ENCODE measurements around the gene EPHA7. TPM values are rescaled to one million over a fixed set of nuclear protein-coding genes. Genes with fewer than 3 reads are reported as not detected.

The EPHA7 gene
- total and polyA plus RNA-seq, 7 donors, result 0.01 to 0.75 (median 0.10) TPM

- ATAC-seq (no peak), DNase-seq (no peak)
- Histone ChIP-seq H3K4me3 (no peak overlapping the region), H3K36me3 (ENCODE audit: insufficient read depth in 1 of 2, low read depth in 1 of 2) (no peaks in the 10 kb centered on the region), H3K27ac (no peak overlapping the region), H3K4me1 (no peaks in the 10 kb centered on the region), H3K27me3 (ENCODE audit: insufficient read depth in 3 of 3, low read length in 2 of 3) (no peaks in the 10 kb centered on the region), H3K9me3 (no peaks in the 10 kb centered on the region)
- intact Hi-C loops (cut with DNase I), result no loop called here
- TF ChIP-seq, protein P1, sequence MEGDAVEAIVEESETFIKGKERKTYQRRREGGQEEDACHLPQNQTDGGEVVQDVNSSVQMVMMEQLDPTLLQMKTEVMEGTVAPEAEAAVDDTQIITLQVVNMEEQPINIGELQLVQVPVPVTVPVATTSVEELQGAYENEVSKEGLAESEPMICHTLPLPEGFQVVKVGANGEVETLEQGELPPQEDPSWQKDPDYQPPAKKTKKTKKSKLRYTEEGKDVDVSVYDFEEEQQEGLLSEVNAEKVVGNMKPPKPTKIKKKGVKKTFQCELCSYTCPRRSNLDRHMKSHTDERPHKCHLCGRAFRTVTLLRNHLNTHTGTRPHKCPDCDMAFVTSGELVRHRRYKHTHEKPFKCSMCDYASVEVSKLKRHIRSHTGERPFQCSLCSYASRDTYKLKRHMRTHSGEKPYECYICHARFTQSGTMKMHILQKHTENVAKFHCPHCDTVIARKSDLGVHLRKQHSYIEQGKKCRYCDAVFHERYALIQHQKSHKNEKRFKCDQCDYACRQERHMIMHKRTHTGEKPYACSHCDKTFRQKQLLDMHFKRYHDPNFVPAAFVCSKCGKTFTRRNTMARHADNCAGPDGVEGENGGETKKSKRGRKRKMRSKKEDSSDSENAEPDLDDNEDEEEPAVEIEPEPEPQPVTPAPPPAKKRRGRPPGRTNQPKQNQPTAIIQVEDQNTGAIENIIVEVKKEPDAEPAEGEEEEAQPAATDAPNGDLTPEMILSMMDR (IDR thresholded peaks at IDR 0.05), result no peak
These were observed 47.6 kb downstream of the EPHA7 start for GRCh38 chr6:93371756-93372155.

DNA sequence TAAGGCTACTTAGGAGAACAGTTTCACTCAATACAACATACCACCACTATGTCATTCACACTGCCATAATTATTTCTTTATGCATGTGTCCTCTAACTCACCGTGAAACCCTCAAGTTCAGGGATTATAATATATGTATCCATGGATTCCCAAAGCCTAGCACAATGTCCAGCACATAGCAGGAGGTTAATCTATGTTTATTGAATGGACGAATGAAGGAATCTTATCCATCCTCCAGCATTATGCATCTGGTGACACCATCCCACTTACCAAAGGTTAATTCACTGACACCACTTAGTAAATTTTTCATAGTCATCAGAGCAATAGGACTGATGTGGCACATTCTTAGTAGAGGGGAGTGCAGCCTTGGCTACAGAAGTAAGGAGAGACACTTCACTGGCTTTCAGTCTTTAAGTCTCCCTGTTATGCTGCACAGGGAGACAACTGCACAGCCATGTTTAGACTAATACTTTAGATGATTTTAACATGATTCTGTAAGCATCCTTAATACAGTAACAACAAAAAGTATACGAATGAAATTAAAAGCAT, 49.7 kb downstream of the EPHA7 start:
- TF ChIP-seq, protein P1 (IDR thresholded peaks at IDR 0.05), result no peak
- Histone ChIP-seq H3K27me3 (ENCODE audit: insufficient read depth in 3 of 3, low read length in 2 of 3) (no peaks in the 10 kb centered on the region), H3K36me3 (ENCODE audit: insufficient read depth in 1 of 2, low read depth in 1 of 2) (no peaks in the 10 kb centered on the region), H3K27ac (no peak overlapping the region), H3K4me3 (no peak overlapping the region), H3K9me3 (no peaks in the 10 kb centered on the region), H3K4me1 (no peaks in the 10 kb centered on the region)
- intact Hi-C loops (cut with DNase I), result no loop called here
- DNase-seq, result no peak
- WGBS, 3 donors, result 62 to 73% (median 67%) methylated on average over 3 of the region's 3 CpGs
- ATAC-seq, result no peak

- H3K27me3 ChIP-seq (ENCODE audit: insufficient read depth in 3 of 3, low read length in 2 of 3), result no peaks in the 10 kb centered on the region
- no peaks in the 10 kb centered on the region for H3K36me3 ChIP-seq (ENCODE audit: insufficient read depth in 1 of 2, low read depth in 1 of 2)
- H3K4me1 ChIP-seq, result no peaks in the 10 kb centered on the region
- intact Hi-C loops (cut with DNase I), result no loop called here
- H3K27ac ChIP-seq, result no peak overlapping the region
- no peaks in the 10 kb centered on the region for H3K9me3 ChIP-seq
- 88 to 91% (median 90%) methylated on average over 7 of the region's 7 CpGs for WGBS, 3 donors
- H3K4me3 ChIP-seq, result no peak overlapping the region
- TF ChIP-seq, protein P1 (IDR thresholded peaks at IDR 0.05), result no peak
- ATAC-seq, result no peak
- DNase-seq, result no peak
These were observed 52.9 kb downstream of the EPHA7 start for GRCh38 chr6:93366506-93366905.

GRCh38 chr6:93365445-93365844, 53.9 kb downstream of the EPHA7 start:
- intact Hi-C loops (cut with DNase I), result no loop called here
- 64 to 65% (median 64%) methylated on average over 3 of the region's 3 CpGs for WGBS, 3 donors
- H3K27ac ChIP-seq, result no peak overlapping the region

More at GRCh38 chr6:93365445-93365844, 53.9 kb downstream of the EPHA7 start:
- no peak for DNase-seq
- Histone ChIP-seq H3K27me3 (ENCODE audit: insufficient read depth in 3 of 3, low read length in 2 of 3) (no peaks in the 10 kb centered on the region), H3K4me1 (no peaks in the 10 kb centered on the region), H3K36me3 (ENCODE audit: insufficient read depth in 1 of 2, low read depth in 1 of 2) (no peaks in the 10 kb centered on the region), H3K4me3 (no peak overlapping the region), H3K9me3 (no peaks in the 10 kb centered on the region)
- TF ChIP-seq, protein P1 (IDR thresholded peaks at IDR 0.05), result no peak
- ATAC-seq, result no peak
